H1 (cell line): ENCODE measurements around the gene LIPT2.

Experiments used
- EP300 ChIP-seq, 2 experiments: IDR thresholded peaks; 1 replicate in 1 of 2; 2 replicates in 1 of 2; pipeline ENCODE4 v1.6.1; 2011 to 2012; ENCODE audit warnings: low read depth in 2 of 2, low read length in 2 of 2, mild to moderate bottlenecking in 2 of 2, borderline replicate concordance in 1 of 2, inconsistent platforms in 1 of 2, moderate library complexity in 1 of 2
- GABPA ChIP-seq: IDR thresholded peaks from 2 replicates; pipeline ENCODE4 v1.6.1; 2011; ENCODE audit warnings: mild to moderate bottlenecking, low read length, moderate library complexity, borderline replicate concordance; ENCODE audit not compliant: insufficient read depth
- HDAC2 ChIP-seq, 2 experiments: fragments of 300-600 bp in 1 of 2; sonication (generic) in 1 of 2; IDR thresholded peaks; 2 replicates each; pipeline ENCODE4 v1.6.1; 2011 to 2012; ENCODE audit warnings: low read depth in 2 of 2, low read length in 2 of 2, mild to moderate bottlenecking in 2 of 2, moderate library complexity in 2 of 2, borderline replicate concordance in 1 of 2, inconsistent platforms in 1 of 2
- KDM1A ChIP-seq: fragments of 200-600, 300-600 bp; sonication (generic); IDR thresholded peaks from 2 replicates; pipeline ENCODE4 v1.7.1; 2016; ENCODE audit warnings: mild to moderate bottlenecking, low read length, borderline replicate concordance
- POLR2A ChIP-seq, 2 experiments: IDR thresholded peaks; 1 replicate in 1 of 2; 2 replicates in 1 of 2; pipeline ENCODE4 v1.6.1; 2011; ENCODE audit warnings: low read depth in 2 of 2, low read length in 2 of 2, mild to moderate bottlenecking in 2 of 2; ENCODE audit errors: control extremely low read depth in 1 of 2
- POU5F1 ChIP-seq: IDR thresholded peaks from 2 replicates; pipeline ENCODE4 v1.6.1; 2011; ENCODE audit warnings: low read depth, mild to moderate bottlenecking, low read length, moderate library complexity
- RAD21 ChIP-seq, 2 experiments: IDR thresholded peaks in 1 of 2; conservative IDR thresholded peaks in 1 of 2; 2 replicates each; pipeline ENCODE4 v1.6.1; 2011; ENCODE audit warnings: low read depth in 2 of 2, low read length in 2 of 2, improper control_type of control experiment in 1 of 2, inconsistent platforms in 1 of 2, mild to moderate bottlenecking in 1 of 2, moderate library complexity in 1 of 2
- RFX5 ChIP-seq: IDR thresholded peaks from 2 replicates; pipeline ENCODE4 v1.6.1; 2011; ENCODE audit warnings: low read depth, low read length, improper control_type of control experiment, borderline replicate concordance
- SIN3A ChIP-seq, 2 experiments: IDR thresholded peaks in 1 of 2; conservative IDR thresholded peaks in 1 of 2; 2 replicates each; pipeline ENCODE4 v1.6.1; 2011 to 2012; ENCODE audit warnings: low read length in 2 of 2, improper control_type of control experiment in 1 of 2, low read depth in 1 of 2, mild to moderate bottlenecking in 1 of 2
- SRF ChIP-seq: IDR thresholded peaks from 2 replicates; pipeline ENCODE4 v1.6.1; 2011; ENCODE audit warnings: mild to moderate bottlenecking, low read depth, low read length, moderate library complexity
- TBP ChIP-seq: IDR thresholded peaks from 2 replicates; pipeline ENCODE4 v1.6.1; 2011; ENCODE audit warnings: low read depth, low read length, improper control_type of control experiment
- TF ChIP-seq, protein P1 (sequence below), 3 experiments: IDR thresholded peaks; 1 replicate in 2 of 3; 2 replicates in 1 of 3; pipeline versions ENCODE4 v1.5.1 to v1.6.1; 2011; ENCODE audit warnings: low read length in 3 of 3, mild to moderate bottlenecking in 3 of 3, inconsistent platforms in 2 of 3, low read depth in 1 of 3, moderate library complexity in 1 of 3; ENCODE audit not compliant: insufficient read depth in 1 of 3; ENCODE audit errors: control extremely low read depth in 1 of 3
- TF ChIP-seq, protein P2 (sequence below): IDR thresholded peaks from 2 replicates; pipeline ENCODE4 v1.6.1; 2011; ENCODE audit warnings: low read length, improper control_type of control experiment
- TF ChIP-seq, protein P3 (sequence below): IDR thresholded peaks from 2 replicates; pipeline ENCODE4 v1.6.1; 2012; ENCODE audit warnings: inconsistent platforms

DNA sequence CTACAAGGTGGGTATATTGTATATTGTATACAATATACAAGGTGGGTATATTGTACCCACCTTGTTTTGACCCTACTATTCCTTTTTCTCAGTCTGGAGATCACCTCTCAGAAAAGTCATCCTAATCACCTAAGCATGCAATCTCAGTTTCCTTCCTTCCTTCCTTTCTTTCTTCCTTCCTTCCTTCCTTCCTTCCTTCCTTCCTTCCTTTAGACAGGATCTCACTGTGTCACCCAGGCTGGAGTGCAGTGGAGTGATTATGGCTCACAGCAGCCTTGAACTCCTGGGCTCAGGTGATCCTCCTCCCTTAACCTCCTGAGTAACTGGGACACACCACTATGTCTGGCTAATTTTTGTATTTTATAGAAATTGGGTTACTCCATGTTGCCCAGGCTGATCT lies 25.0 kb downstream of the LIPT2 start:
- TF ChIP-seq HDAC2 (IDR thresholded peaks at IDR 0.05; ENCODE audit: borderline replicate concordance in 1 of 2, low read depth in 2 of 2, low read length in 2 of 2) (no peak), KDM1A (no peak), EP300 (IDR thresholded peaks at IDR 0.05; ENCODE audit: borderline replicate concordance in 1 of 2, low read depth in 2 of 2, low read length in 2 of 2) (no peak), GABPA (no peak), TBP (no peak), SIN3A (conservative IDR thresholded peaks at IDR 0.05 in 1 of 2, IDR thresholded peaks at IDR 0.05 in 1 of 2; ENCODE audit: low read depth in 1 of 2, low read length in 2 of 2) (no peak), POLR2A (IDR thresholded peaks at IDR 0.05; ENCODE audit: control extremely low read depth in 1 of 2, low read depth in 2 of 2, low read length in 2 of 2) (no peak), POU5F1 (no peak), RAD21 (IDR thresholded peaks at IDR 0.05 in 1 of 2, conservative IDR thresholded peaks at IDR 0.05 in 1 of 2; ENCODE audit: low read depth in 2 of 2, low read length in 2 of 2) (no peak), RFX5 (no peak), SRF (no peak)
- TF ChIP-seq, protein P1, sequence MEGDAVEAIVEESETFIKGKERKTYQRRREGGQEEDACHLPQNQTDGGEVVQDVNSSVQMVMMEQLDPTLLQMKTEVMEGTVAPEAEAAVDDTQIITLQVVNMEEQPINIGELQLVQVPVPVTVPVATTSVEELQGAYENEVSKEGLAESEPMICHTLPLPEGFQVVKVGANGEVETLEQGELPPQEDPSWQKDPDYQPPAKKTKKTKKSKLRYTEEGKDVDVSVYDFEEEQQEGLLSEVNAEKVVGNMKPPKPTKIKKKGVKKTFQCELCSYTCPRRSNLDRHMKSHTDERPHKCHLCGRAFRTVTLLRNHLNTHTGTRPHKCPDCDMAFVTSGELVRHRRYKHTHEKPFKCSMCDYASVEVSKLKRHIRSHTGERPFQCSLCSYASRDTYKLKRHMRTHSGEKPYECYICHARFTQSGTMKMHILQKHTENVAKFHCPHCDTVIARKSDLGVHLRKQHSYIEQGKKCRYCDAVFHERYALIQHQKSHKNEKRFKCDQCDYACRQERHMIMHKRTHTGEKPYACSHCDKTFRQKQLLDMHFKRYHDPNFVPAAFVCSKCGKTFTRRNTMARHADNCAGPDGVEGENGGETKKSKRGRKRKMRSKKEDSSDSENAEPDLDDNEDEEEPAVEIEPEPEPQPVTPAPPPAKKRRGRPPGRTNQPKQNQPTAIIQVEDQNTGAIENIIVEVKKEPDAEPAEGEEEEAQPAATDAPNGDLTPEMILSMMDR (IDR thresholded peaks at IDR 0.05; ENCODE audit: control extremely low read depth in 1 of 3, insufficient read depth in 1 of 3, low read depth in 1 of 3, low read length in 3 of 3) = no peak
- TF ChIP-seq, protein P2, sequence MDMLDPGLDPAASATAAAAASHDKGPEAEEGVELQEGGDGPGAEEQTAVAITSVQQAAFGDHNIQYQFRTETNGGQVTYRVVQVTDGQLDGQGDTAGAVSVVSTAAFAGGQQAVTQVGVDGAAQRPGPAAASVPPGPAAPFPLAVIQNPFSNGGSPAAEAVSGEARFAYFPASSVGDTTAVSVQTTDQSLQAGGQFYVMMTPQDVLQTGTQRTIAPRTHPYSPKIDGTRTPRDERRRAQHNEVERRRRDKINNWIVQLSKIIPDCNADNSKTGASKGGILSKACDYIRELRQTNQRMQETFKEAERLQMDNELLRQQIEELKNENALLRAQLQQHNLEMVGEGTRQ = no peak
- TF ChIP-seq, protein P3, sequence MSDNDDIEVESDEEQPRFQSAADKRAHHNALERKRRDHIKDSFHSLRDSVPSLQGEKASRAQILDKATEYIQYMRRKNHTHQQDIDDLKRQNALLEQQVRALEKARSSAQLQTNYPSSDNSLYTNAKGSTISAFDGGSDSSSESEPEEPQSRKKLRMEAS = no peak
